GM18498 (cell line): ENCODE data around the gene VCL.
"Not testable (repeated sequence)": the region's sequence is repeated elsewhere in the genome, so short reads cannot be mapped to it uniquely, and the experiment has no call there.

Experiments used
- ATAC-seq: cut with Tn5 transposase; IDR thresholded peaks from one replicate; pipeline ENCODE4 v1.9.1; 2021; ENCODE audit warnings: mild to moderate bottlenecking, moderate library complexity; ENCODE audit not compliant: unreplicated experiment

VCL gene

DNA sequence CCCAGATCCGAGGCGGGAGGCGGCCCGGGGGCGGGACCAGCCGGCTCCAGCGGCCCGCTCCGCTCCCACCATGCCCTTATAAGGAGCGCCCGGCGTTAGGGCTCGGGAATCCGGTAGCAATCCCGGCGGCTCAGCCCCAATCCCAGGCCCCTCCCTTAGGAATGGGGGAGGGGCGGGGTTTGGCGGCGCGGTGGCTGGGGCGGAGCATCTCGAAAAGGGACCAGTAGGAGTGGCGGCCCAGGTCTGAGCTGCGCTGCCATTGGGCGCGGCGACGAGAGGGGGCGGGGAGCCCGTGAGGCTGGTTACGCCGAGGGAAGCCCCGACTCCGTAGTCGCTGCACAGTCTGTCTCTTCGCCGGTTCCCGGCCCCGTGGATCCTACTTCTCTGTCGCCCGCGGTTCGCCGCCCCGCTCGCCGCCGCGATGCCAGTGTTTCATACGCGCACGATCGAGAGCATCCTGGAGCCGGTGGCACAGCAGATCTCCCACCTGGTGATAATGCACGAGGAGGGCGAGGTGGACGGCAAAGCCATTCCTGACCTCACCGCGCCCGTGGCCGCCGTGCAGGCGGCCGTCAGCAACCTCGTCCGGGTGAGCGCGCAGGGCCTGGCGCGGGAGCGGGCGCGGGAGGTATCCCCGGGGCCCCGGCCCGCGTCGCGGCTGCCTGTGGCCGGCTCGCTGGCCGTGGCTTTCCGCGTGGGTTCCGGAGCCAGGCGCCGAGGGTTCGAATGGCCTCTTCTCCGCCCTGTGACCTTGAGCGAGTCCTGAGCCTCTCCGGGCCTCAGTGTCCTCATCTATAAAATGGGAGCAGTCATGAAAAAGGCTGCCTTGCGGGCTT lies at the start of gene VCL:
TSS of gene VCL (plus strand) at position 330 of the 836 bp plus-strand sequence. CDS start at position 422, 92 bp downstream.
- ATAC-seq = peak; percentile 97

DNA sequence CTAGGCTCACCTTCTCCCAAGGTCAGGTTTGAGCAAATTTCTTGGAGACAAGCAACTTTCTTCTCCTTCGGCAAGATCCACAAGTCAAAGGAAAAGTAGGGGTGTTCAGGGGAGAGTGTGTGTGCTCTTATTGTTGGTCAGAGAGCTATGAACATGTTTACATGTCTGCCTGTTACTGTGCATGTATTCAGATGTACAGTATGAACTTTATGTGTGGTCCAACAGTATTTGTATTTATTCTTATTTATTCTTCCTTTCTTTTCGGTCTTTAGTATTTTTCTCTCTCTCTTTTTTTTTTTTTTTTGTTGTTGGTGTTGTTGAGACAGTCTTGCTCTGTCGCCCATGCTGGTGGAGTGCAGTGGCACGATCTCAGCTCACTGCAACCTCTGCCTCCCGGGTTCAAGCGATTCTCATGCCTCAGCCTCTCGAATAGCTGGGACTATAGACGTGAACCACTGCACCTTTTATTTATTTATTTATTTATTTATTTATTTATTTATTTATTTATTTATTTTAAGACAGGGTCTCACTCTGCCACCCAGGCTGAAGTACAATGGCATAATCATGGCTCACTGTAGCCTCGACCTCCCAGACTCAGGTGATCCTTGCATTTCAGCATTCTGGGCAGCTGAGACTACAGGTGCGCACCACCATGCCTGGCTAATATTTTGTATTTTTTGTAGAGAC lies 48.8 kb upstream of the VCL start:
- no peak for ATAC-seq

DNA sequence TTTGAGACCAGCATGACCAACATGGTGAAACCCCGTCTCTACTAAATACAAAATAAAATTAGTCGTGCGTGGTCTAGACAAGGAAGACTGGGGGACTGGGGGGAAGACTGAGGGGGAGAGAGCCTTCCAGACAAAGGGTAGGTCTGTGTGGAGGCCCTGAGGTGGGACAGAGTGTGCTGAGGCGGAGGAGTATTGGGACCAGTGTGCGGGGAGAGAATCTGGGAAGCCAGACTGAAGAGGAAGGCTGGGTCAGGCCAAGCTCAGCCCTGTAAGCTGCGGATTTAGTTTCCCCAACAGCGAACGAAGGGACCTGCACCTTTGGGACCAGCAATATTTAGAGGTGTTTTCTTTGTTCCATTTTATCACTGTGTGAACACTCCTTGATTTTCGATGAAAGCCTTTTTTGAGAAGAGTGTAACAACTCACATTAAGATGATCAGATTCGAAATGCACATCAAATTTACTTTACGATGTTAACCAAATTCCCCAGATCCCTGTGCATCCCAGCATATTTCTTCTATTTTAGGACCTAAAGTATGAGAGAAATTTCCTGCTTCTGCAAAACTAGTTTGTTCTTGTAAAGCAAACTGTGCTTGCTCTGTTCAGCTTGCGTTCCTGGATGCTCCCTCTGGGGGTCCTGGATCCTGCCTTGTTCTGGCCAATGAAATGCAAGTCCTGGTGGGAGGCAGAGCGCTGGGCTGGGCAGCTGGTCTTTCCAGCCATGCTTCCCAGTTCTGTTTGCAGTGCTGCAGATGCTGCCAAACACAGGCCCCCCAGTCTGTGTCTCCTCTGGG lies 47.6 kb upstream of the VCL start:
- ATAC-seq = no peak

DNA sequence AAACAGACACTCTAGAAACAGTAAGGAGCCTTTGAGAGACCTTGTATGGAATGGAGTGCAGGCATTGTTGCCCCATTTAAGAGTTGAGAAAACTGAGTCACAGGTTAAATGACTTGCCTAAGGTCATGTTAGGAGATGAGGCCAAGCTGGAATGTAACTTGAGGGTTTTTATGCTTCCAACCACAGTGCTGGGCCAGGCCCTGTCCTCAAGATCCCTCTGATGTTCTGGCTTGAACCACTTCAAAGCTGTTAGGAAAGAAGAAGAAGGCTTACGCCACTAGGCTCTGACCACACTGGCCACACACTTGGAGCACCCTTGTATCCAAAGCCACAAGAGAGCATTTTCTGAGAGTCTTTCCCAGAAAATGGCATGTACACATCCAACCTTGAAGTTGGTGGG lies 44.3 kb upstream of the VCL start:
- no peak for ATAC-seq

DNA sequence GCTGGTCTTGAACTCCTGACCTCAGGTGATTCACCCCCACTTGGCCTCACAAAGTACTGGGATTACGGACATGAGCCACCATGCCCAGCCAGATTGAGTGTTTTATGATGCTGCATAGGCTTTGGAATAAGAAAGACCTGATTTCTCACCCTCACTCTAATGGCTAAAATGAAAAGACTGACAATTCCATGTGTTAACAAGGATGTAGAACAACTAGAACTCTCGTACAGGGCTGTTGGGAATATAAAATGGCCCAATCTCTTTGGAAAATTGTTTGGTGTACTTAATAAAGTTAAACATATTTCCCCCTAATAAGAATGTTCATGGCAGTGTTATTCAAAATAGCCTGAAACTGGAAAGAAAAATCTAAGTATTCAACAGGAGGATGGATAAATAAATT lies 43.2 kb upstream of the VCL start:
- ATAC-seq = no peak

DNA sequence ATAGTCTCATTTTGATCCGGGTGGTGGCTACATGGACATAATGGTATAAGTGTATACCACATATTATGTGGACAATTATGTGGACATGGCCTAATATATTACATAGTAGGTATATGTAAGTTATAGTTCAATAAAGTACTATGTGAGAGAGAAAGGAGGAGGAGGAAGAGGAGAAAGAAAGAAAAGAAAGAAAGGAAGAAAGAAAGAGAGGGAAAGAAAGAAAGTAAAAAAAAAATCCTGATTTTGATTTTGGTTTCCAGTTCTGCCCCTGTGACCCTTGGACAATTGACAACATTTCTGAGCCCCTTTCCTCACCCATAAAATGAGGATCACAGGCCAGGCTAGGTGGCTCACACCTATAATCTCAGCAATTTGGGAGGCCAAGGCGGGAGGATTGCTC lies 42.2 kb upstream of the VCL start:
- ATAC-seq = no peak

DNA sequence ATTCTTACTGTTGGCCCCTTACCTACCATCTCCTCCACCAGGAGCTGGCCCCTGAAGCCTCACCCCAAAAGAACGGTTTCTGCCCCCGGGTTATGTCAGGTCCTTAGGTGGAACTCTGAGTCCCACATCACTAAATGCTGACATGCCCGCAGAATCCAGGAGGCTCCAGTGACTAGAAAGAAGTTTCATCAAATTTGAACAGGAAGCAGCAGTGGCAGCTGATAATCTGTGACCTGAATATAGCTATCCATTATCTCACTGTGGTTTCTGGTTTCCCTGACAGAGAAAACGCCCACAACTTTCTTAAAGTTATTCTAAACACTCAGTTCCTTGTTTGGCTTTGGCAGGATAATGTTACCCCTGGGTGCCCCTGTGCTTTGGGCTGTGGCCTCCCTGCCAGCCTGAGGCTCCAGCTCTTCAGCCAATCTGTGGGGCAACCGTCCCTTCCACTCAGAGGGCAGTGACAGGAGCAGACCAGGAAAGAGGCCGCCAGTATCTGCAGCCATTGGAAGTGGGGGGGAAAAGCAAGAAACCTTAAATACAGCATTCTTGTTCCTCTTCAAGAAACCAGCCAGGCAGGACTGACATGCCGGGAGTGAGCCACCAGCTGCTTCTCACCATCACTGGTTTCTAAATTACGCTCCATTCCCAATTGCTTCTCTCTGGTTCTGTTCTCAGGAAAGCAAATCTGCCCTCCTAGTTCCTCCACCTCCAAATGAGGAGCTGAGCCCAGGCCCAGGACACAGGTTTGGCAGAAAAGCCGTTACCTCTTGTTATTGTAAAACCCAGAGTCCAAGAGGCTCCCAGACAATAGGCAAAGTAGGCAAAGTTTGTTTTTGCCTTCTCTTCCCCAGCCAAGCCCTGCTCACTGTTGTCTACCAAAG lies 41.2 kb upstream of the VCL start:
- ATAC-seq = peak; percentile 53

DNA sequence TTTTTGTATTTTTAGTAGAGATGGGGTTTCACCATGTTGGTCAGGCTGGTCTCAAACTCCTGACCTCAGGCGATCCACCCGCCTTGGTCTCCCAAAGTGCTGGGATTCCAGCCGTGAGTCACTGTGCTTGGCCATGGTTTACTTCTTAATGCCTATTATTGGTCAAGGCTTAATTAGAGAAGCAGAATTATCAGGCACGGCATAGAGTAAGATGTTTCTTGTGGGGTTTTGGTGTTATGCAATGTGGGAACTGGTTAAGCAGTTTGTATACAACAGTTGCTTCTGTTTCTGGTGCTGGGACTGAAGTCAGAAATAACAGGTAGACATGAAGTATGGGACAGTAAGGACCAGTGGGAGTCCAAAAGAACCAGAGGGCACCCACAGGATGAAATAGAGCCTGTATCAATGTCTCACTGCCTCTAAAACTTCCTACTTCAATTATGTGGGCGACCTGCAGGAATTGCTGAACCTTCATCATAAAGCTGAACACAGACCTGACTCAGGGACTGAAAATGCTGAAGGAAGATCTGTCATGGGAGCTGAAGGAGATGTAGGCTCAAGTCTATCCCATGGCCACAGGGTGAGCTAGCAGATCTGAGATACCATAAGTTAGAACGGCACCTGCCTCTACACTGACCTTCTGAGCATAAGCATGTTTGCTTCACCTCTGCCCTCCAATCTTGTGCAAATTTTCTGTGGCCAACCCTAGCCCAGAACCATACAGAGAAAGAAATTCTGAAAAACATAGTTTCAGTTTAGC lies 38.3 kb upstream of the VCL start:
- peak; percentile 54 for ATAC-seq

DNA sequence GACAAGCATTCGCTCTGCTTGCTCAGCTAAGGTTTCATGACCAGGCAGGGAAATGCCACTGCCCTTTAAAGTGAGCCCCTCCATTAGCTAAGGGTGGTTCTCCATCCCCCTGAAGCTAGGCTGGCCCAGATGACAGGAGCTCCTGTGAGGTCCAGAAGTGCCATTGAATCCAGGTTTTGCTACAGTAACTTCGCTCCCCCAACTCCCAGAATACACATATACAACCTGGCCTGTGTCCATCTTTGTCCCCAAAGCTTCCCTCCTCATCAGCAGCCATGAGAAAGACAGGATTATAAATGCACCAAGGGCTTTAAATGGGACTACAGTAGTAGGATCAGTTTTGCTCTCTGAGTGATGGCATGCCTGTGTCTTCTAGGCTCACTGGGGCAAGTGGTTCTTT lies 35.5 kb upstream of the VCL start:
- no peak for ATAC-seq

DNA sequence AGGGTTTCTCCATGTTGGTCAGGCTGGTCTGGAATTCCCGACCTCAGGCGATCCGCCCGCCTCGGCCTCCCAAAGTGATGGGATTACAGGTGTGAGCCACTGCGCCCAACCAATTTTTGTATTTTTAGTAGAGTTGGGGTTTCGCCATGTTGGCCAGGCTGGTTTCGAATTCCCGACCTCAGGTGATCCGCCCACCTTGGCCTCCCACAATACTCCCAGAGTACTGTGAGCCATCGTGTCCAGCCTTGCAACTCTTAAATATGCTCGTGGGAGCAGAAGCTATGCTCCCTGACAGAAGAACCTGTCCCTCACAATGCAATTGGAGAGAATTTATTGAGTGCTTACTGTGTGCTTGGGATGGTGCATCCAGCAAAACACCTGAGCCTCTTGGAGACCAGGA lies 34.4 kb upstream of the VCL start:
- ATAC-seq = not testable (repeated sequence)

DNA sequence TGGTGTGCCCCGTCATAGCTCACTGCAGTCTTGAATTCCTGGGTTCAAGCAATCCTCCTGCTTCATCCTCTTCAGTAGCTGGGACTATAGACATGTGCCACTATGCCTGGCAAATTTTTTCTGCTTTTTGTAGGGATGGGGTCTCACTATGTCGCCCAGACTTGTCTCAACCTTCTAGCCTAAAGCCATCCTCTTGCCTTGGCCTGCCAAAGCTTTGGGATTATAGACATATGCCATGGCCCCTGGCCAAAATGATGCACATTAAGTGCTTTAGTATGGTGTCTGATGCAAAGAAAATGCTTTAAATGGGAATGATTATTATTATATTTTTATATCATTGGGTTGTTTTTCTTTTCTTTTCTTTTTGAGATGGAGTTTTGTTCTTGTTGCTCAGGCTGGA lies 33.2 kb upstream of the VCL start:
- ATAC-seq = no peak

DNA sequence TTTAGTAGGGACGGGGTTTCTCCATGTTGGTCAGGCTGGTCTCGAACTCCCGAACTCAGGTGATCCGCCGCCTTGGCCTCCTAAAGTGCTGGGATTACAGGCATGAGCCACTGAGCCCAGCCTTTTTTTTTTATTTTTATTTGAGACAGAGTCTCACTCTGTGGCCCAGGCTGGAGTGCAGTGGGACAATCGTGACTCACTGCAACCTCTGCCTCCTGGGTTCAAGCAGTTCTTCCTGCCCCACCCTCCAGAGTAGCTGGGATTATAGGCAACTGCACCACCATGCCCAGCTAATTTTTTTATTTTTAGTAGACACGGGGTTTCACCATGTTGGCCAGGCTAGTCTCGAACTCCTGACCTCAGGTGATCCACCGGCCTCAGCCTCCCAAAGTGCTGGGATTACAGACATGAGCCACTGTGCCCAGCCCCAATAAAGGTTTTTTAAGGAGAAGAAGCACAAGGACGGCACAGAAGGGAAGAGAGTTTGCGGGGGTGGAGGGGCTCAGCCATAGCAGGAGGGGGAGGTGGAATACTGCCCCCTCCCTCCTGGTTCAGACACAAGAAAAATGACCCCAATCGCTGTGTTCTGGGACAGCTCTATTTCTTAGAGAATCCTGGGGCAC lies 32.5 kb upstream of the VCL start:
- not testable (repeated sequence) for ATAC-seq

DNA sequence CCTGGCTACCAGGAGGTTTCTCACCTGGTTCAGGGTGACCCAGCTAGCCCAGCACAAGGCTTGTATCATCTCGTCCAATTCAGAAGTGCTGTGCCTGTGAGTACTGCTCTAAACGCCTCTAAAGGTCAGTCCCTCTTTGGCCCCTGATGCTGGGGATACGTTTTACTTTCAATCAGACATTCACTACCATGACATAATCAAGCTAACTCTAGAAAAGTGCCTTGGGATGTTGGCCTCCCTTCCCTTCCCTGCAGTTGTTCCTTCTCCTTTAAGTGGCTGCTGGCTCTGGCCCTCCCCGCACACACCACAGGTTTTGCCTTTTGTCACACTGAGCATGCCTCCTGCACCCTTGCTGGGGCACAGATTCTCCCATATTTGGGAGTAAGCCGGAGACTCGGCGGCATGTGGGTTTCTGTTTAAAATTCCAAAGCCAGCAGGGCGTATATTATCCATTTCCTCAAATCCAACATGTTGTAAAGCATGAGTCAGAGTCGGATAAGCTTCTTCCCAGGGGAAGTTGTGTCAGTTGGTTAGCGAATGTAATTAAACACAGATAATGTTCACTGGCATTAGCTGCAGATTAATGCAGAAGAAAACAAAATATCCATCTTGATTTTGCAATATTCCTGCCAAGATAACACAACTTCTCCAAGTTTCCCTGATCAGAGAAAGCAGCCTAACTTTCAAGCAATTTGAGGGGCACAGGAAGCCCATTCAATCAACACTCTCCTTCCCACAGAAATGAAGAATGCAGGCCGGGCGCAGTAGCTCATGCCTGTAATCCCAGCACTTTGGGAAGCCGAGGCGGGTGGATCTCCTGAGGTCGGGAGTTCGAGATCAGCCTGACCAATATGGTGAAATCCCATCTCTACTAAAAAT lies 31.8 kb upstream of the VCL start:
- ATAC-seq = no peak

DNA sequence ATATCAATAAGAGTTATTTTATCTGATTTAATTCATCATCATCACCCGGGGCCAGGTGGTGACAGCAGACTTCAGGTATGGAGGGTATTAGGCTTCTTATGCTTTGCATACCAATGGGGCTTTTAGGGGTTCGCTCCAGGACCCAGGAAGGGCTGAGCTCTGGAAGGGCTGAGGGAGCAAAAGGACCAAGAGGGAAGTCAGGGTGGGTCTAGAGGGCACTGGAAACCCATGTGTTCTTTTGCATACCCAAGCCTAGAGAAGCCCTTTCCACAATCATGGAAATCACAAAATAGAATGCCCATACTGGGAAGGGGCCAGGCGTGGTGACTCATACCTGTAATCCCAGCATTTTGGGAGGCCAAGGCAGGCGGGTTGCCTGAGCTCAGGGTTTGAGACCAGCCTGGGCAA lies 30.9 kb upstream of the VCL start:
- no peak for ATAC-seq

DNA sequence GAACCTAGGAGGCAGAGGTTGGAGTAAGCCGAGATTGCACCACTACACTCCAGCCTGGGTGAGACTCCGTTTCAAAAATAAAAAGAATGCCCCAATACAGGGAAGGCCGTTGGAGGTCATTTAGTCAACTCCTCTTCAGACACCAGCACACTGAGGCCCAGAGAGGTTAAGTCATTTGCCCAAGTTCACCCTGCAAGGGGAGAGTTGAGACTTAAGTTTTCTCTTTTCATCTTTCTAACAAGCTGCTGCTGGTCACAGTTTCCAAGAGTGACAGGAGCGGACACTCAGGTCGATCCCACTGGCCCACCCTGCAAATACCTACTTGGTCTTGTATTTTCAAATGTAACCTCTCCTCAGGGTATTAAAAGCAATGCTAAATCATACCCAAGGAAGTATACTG lies 30.4 kb upstream of the VCL start:
- ATAC-seq = no peak

DNA sequence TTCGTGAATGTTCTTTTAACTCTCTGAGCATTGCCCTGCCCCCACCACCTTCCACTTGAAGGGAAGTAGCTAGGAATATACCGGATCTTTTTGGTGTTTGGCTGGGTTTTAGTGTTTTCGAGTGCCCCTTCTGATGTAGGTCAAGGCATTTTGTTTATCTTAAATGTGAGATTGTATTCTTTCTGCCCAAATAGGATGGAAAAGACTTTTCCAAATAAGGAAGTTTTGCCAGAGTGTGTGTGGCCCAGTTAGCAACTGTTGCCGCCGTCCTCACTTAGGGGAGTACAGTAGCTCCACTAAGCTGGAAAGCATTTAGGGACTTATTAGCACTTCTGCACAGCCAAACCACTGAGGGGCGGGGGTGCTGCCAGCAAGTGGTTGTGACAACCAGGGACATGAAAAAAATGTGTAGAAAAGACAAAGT lies 29.8 kb upstream of the VCL start:
- ATAC-seq = no peak

DNA sequence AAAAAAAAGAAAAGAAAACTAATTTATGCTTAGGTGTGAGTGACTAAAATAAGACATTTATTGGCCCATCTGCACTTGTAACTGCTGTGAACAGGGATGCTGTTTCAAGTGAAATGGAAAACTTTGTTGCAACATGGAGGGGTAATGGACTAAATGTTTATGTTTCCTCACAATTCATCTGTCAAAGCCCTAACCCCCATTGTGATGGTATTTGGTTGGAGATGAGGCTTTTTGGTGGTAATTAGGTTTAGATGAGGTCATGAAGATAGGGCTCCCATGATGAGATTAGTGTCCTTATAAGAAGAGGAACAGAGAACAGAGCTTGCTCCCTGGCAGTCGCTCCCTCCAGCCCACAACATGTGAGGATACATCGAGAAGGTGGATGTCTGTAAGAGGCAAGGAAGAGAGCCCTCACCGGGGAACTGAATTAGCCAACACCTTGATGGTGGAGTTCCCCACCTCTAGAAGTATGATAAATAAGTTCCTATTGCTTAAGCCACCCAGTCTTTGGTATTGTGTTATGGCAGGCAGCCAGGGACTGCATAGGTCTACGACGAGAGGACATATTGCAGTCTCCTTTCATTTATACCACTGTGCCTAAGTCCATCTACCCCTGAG lies 28.6 kb upstream of the VCL start:
- no peak for ATAC-seq

DNA sequence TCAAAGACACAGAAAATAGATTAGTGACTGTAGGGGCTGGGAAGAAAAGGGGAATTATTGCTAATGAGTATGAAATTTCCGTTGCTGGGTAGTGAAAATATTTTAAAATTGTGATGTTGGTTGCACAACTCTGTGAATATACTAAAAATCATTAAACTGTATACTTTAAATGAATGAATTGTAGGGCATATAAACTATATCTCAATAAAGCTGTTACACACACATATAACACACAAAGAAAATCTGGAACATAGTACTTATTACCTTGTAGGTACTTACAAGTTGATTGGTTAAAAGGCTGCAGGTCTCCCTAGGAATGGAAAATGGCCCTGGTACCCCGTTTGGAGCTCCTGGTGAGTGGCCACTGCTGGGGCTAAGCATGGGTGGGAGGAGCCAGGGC lies 27.1 kb upstream of the VCL start:
- ATAC-seq = no peak
